Astrocyte of the hippocampus (primary cell): ENCODE results near the gene CLCN4.

Source experiments
- DNase-seq: peaks from one replicate; pipeline ENCODE4 v3.0.0; 2011; ENCODE audit warnings: low read depth, low spot score

CLCN4 gene

GRCh38 chrX:10242026-10242425 is 85.3 kb downstream of the CLCN4 start:
- no peak for DNase-seq

- no peak for DNase-seq
These were observed 86.3 kb downstream of the CLCN4 start for GRCh38 chrX:10243106-10243505.

- DNase-seq, result peak; percentile 30
These were observed 88.3 kb downstream of the CLCN4 start for GRCh38 chrX:10244915-10245622.

- no peak for DNase-seq
These were observed 89.1 kb downstream of the CLCN4 start for GRCh38 chrX:10245886-10246285.

- no peak for DNase-seq
These were observed 89.5 kb downstream of the CLCN4 start for GRCh38 chrX:10246297-10246696.

- DNase-seq, result no peak
These were observed 90.1 kb downstream of the CLCN4 start for GRCh38 chrX:10246846-10247245.

- peak; percentile 27 for DNase-seq
These were observed 98.0 kb downstream of the CLCN4 start for GRCh38 chrX:10254739-10255138.

- peak; percentile 54 for DNase-seq
These were observed 102.9 kb downstream of the CLCN4 start for GRCh38 chrX:10259716-10260115.

- no peak for DNase-seq
These were observed 109.0 kb downstream of the CLCN4 start for GRCh38 chrX:10265775-10266174.

GRCh38 chrX:10278716-10279115 is 121.9 kb downstream of the CLCN4 start:
- no peak for DNase-seq

- no peak for DNase-seq
These were observed 123.3 kb downstream of the CLCN4 start for GRCh38 chrX:10280071-10280470.

GRCh38 chrX:10282490-10282889 is 125.7 kb downstream of the CLCN4 start:
- no peak for DNase-seq

GRCh38 chrX:10286195-10286594 is 129.4 kb downstream of the CLCN4 start:
- DNase-seq, result no peak
